IMR-90 (cell line): ENCODE data around the gene SCYGR1. TPM values are rescaled to one million over a fixed set of nuclear protein-coding genes. Genes with fewer than 3 reads are reported as not detected.

Experiments
- ATAC-seq: fragments of 200-7000 bp; cut with Tn5 transposase; 2 replicates; pipeline ENCODE4 v1.9.1; 2020; ENCODE audit warnings: low read depth, mild to moderate bottlenecking, moderate library complexity
- BruUV-seq: library from RNA; stranded (reverse); fragments of 400-500 nt; replicated peaks from 2 replicates; lab custom pipeline; 2021; lab: Mats Ljungman, UMichigan
- CTCF ChIA-PET: fragments of 300-600 bp; formaldehyde crosslinking; extraction: SDS; loops from one replicate; lab custom pipeline; 2021; ENCODE audit warnings: antibody characterized with exemption; lab: Yijun Ruan, JAX
- POLR2A ChIA-PET: fragments of 300-600 bp; sonication (Branson Sonifier 250); formaldehyde crosslinking; loops from one replicate; lab custom pipeline; 2022; ENCODE audit warnings: antibody characterized with exemption; ENCODE audit not compliant: unreplicated experiment; lab: Charles Lee
- DNase-seq: peaks from one replicate; pipeline ENCODE4 v3.0.0; 2013
- H2AFZ ChIP-seq: replicated peaks from 2 replicates; pipeline ENCODE3; 2013; ENCODE audit warnings: low read length, mild to moderate bottlenecking; ENCODE audit not compliant: poor library complexity
- H2AK5ac ChIP-seq: 2 replicates; pipeline ENCODE4 v1.6.1; 2013; ENCODE audit warnings: low read depth, low read length, inconsistent platforms
- H2AK9ac ChIP-seq: replicated peaks from 2 replicates; pipeline ENCODE3; 2013; ENCODE audit warnings: mild to moderate bottlenecking, low read depth, low read length, moderate library complexity; ENCODE audit not compliant: poor library complexity
- H2BK120ac ChIP-seq: 2 replicates; pipeline ENCODE4 v1.6.1; 2013; ENCODE audit warnings: low read depth, low read length, inconsistent platforms
- H2BK15ac ChIP-seq: 3 replicates; pipeline ENCODE4 v1.6.1; 2013; ENCODE audit warnings: low read depth, low read length, inconsistent platforms
- H2BK20ac ChIP-seq: 2 replicates; pipeline ENCODE4 v1.6.1; 2013; ENCODE audit warnings: low read depth, mild to moderate bottlenecking, inconsistent platforms, low read length, moderate library complexity
- H2BK5ac ChIP-seq: 2 replicates; pipeline ENCODE4 v1.6.1; 2013; ENCODE audit warnings: mild to moderate bottlenecking, low read depth, low read length, inconsistent platforms; ENCODE audit not compliant: poor library complexity, severe bottlenecking
- H3K14ac ChIP-seq: replicated peaks from 2 replicates; pipeline ENCODE4 v1.6.1; 2013; ENCODE audit warnings: low read depth, low read length, inconsistent platforms
- H3K18ac ChIP-seq: 2 replicates; pipeline ENCODE4 v1.6.1; 2013; ENCODE audit warnings: low read depth, low read length, control low read depth
- H3K23ac ChIP-seq: 2 replicates; pipeline ENCODE4 v1.6.1; 2013; ENCODE audit warnings: low read depth, low read length, inconsistent platforms
- H3K27ac ChIP-seq: 2 replicates; pipeline ENCODE4 v1.5.1; 2013; ENCODE audit warnings: mild to moderate bottlenecking, control low read depth, low read length; ENCODE audit not compliant: insufficient read depth
- H3K27me3 ChIP-seq: 2 replicates; pipeline ENCODE4 v1.6.1; 2013; ENCODE audit warnings: low read length; ENCODE audit not compliant: control insufficient read depth, insufficient read depth
- H3K36me3 ChIP-seq: 2 replicates; pipeline ENCODE4 v1.6.1; 2013; ENCODE audit warnings: low read length, mixed read lengths; ENCODE audit not compliant: control insufficient read depth, insufficient read depth
- H3K4ac ChIP-seq: 2 replicates; pipeline ENCODE4 v1.6.1; 2013; ENCODE audit warnings: low read depth, low read length, inconsistent platforms
- H3K4me1 ChIP-seq: 2 replicates; pipeline ENCODE4 v1.6.1; 2013; ENCODE audit warnings: low read length, mixed read lengths; ENCODE audit not compliant: control insufficient read depth, insufficient read depth
- H3K4me2 ChIP-seq: 2 replicates; pipeline ENCODE4 v1.6.1; 2013; ENCODE audit warnings: low read depth, mild to moderate bottlenecking, control low read depth, low read length, moderate library complexity
- H3K4me3 ChIP-seq: 2 replicates; pipeline ENCODE4 v1.5.1; 2013; ENCODE audit warnings: low read depth, mild to moderate bottlenecking, control low read depth, low read length, moderate library complexity; ENCODE audit not compliant: insufficient read depth
- H3K56ac ChIP-seq: 2 replicates; pipeline ENCODE4 v1.6.1; 2013; ENCODE audit warnings: low read length, inconsistent platforms; ENCODE audit not compliant: insufficient read depth; ENCODE audit errors: extremely low read depth
- H3K79me1 ChIP-seq, 2 experiments: 2 replicates each; pipeline ENCODE4 v1.6.1; 2013; ENCODE audit warnings: low read length in 2 of 2, inconsistent platforms in 1 of 2, low read depth in 1 of 2
- H3K9ac ChIP-seq: 2 replicates; pipeline ENCODE4 v1.6.1; 2013; ENCODE audit warnings: low read depth, low read length, control low read depth
- H3K9me1 ChIP-seq: 2 replicates; pipeline ENCODE4 v1.6.1; 2013; ENCODE audit warnings: low read length, inconsistent platforms; ENCODE audit not compliant: insufficient read depth
- H3K9me3 ChIP-seq: 2 replicates; pipeline ENCODE4 v1.6.1; 2013; ENCODE audit warnings: low read length; ENCODE audit not compliant: control insufficient read depth, insufficient read depth
- H4K20me1 ChIP-seq: 2 replicates; pipeline ENCODE4 v1.6.1; 2013; ENCODE audit warnings: low read length, inconsistent platforms; ENCODE audit not compliant: insufficient read depth
- H4K5ac ChIP-seq: 2 replicates; pipeline ENCODE4 v1.6.1; 2013; ENCODE audit warnings: mild to moderate bottlenecking, low read depth, low read length, control low read depth
- H4K8ac ChIP-seq, 2 experiments: 2 replicates each; pipeline ENCODE4 v1.6.1; 2013; ENCODE audit warnings: low read depth in 2 of 2, low read length in 2 of 2, control low read depth in 1 of 2, inconsistent platforms in 1 of 2
- H4K91ac ChIP-seq: 2 replicates; pipeline ENCODE4 v1.6.1; 2013; ENCODE audit warnings: low read depth, low read length, inconsistent platforms; ENCODE audit not compliant: insufficient read depth
- BHLHE40 ChIP-seq: fragments of 150-350 bp; IDR thresholded peaks from 2 replicates; pipeline ENCODE4 v1.6.1; 2016; ENCODE audit warnings: mild to moderate bottlenecking, low read depth, low read length
- CEBPB ChIP-seq: IDR thresholded peaks from 2 replicates; pipeline ENCODE4 v1.6.1; 2012; ENCODE audit warnings: low read depth, low read length, improper control_type of control experiment
- CHD1 ChIP-seq: IDR thresholded peaks from 2 replicates; pipeline ENCODE4 v1.6.1; 2012; ENCODE audit warnings: low read depth, low read length, improper control_type of control experiment
- FOS ChIP-seq: fragments of 150-350 bp; IDR thresholded peaks from 2 replicates; pipeline ENCODE4 v1.6.1; 2016; ENCODE audit warnings: low read depth, low read length
- MAFK ChIP-seq: IDR thresholded peaks from 2 replicates; pipeline ENCODE4 v1.6.1; 2012; ENCODE audit warnings: low read depth, low read length, improper control_type of control experiment
- MAZ ChIP-seq: IDR thresholded peaks from 2 replicates; pipeline ENCODE4 v1.6.1; 2012; ENCODE audit warnings: low read depth, mild to moderate bottlenecking, low read length, improper control_type of control experiment, moderate library complexity, borderline replicate concordance
- MXI1 ChIP-seq: IDR thresholded peaks from 2 replicates; pipeline ENCODE4 v1.6.1; 2012; ENCODE audit warnings: low read depth, mild to moderate bottlenecking, low read length, moderate library complexity, borderline replicate concordance
- NFE2L2 ChIP-seq: fragments of 150-350 bp; IDR thresholded peaks from 2 replicates; pipeline ENCODE4 v1.6.1; 2016; ENCODE audit warnings: low read depth, mild to moderate bottlenecking, low read length
- RAD21 ChIP-seq: IDR thresholded peaks from 2 replicates; pipeline ENCODE4 v1.6.1; 2012; ENCODE audit warnings: low read length, improper control_type of control experiment
- RCOR1 ChIP-seq: IDR thresholded peaks from 2 replicates; pipeline ENCODE4 v1.6.1; 2012; ENCODE audit warnings: mild to moderate bottlenecking, low read length, improper control_type of control experiment; ENCODE audit not compliant: insufficient replicate concordance
- RFX5 ChIP-seq: IDR thresholded peaks from 2 replicates; pipeline ENCODE4 v1.8.0; 2012; ENCODE audit warnings: low read depth, mild to moderate bottlenecking, low read length, moderate library complexity
- SMC3 ChIP-seq: fragments of 150-350 bp; IDR thresholded peaks from 2 replicates; pipeline ENCODE4 v1.6.1; 2016; ENCODE audit warnings: low read depth, mild to moderate bottlenecking, antibody characterized with exemption, low read length, moderate library complexity
- WGBS, 2 experiments: methylation state at CpG; one replicate each; pipeline versions ENCODE4 v1.1.5 to v1.1.7; 2013; ENCODE audit warnings: missing lambda C conversion rate in 2 of 2; ENCODE audit not compliant: insufficient read length in 1 of 2; ENCODE audit errors: extremely low coverage in 2 of 2; 5-methylcytosine and 5-hydroxymethylcytosine counted together
- dilution Hi-C: fragments of 300-500 bp; cut with HindIII; formaldehyde crosslinking; loops from one replicate; pipeline ENCODE4 v1.14.3; 2018; ENCODE audit warnings: low sequenced_read_pairs; ENCODE audit not compliant: unreplicated experiment
- in situ Hi-C: fragments of 300-500 bp; cut with MboI; formaldehyde crosslinking; loops from 3 replicates; pipeline ENCODE4 v1.14.3; 2019; ENCODE audit warnings: low sequenced_read_pairs, inconsistent platforms, mixed read lengths
- intact Hi-C: fragments of 100-400 bp; cut with micrococcal nuclease; formaldehyde crosslinking; loops from 2 replicates; pipeline ENCODE4 v1.10.0; 2022
- polyA plus RNA-seq, 3 experiments: library from polyadenylated mRNA; depleted of rRNA; stranded (reverse); fragments of >200 nt; gene quantifications; 2 replicates each; pipeline ENCODE4 v1.2.3, GENCODE V29; 2012; ENCODE audit warnings: low replicate concordance in 1 of 3
- total RNA-seq: library from RNA; depleted of rRNA; stranded (reverse); fragments of >200 nt; gene quantifications from 2 replicates; pipeline ENCODE4 v1.2.3, GENCODE V29; 2012
- TF ChIP-seq, protein P1 (sequence below): fragments of 150-350 bp; IDR thresholded peaks from 2 replicates; pipeline ENCODE4 v1.6.1; 2017; ENCODE audit warnings: mild to moderate bottlenecking, antibody characterized with exemption, low read length, low read depth
- TF ChIP-seq, protein P2 (sequence below): fragments of 150-350 bp; IDR thresholded peaks from 2 replicates; pipeline ENCODE4 v1.6.1; 2016; ENCODE audit warnings: low read depth, mild to moderate bottlenecking, low read length, moderate library complexity, borderline replicate concordance
- TF ChIP-seq, protein P3 (sequence below): conservative IDR thresholded peaks from 2 replicates; pipeline ENCODE4 v1.5.1; 2012; ENCODE audit warnings: mild to moderate bottlenecking, low read depth, low read length, improper control_type of control experiment

The SCYGR1 gene
- total and polyA plus RNA-seq, 2 of the 4 experiments (the other 2 are of a cell fraction) = not detected

DNA sequence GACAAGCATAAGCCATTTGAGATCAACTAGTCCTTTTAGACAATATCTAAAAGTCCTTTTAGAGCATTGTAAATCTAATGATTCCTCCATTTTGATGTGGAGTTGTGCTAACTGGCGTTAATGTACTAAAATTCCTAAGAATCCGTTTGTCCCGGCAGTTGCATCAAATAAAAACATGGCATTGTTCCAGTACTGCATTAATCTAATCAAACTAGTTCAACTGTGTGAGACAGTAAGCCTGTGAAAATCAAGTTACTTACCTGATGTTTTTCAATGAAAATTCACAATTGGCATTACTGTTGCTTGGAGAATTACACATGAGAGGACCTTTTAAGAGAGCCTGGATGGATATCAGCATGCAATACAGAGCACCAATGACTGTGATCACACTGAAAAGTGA, 21.9 kb downstream of the SCYGR1 start:
- Histone ChIP-seq H3K4me2 (no peak overlapping the region), H4K5ac (peak overlapping the region; percentile 30; the same call in 1 of the 2 replicates), H2BK5ac (peak overlapping the region; percentile 68), H3K36me3 (peaks cover under 1% of the 10 kb centered on the region), H3K27ac (peak overlapping the region; percentile 39; the same call in 1 of the 2 replicates), H3K9me1 (peaks cover 8% of the 10 kb centered on the region), H3K4me3 (no peak overlapping the region), H3K18ac (peak overlapping the region; percentile 92), H3K4me1 (peaks cover 12% of the 10 kb centered on the region), H2AK9ac (no peak overlapping the region), H3K9me3 (no peaks in the 10 kb centered on the region), H3K9ac (no peak overlapping the region), H3K23ac (no peak overlapping the region), H3K27me3 (no peaks in the 10 kb centered on the region), H4K91ac (peak overlapping the region; percentile 36; the same call in 1 of the 2 replicates), H2BK15ac (0 out of 3 replicates have a peak overlapping the region, but pooled peaks have one; percentile 15), H2AFZ (no peak overlapping the region), H2BK20ac (peak overlapping the region; percentile 57; the same call in 1 of the 2 replicates), H4K20me1 (no peaks in the 10 kb centered on the region), H3K79me1 (no peaks in the 10 kb centered on the region), H2BK120ac (peak overlapping the region; percentile 35; the same call in 1 of the 2 replicates), H4K8ac (peak overlapping the region in 1 of 2 experiments; percentile 72; a peak in 1 of 4 replicates), H3K14ac (no peak overlapping the region), H2AK5ac (no peak overlapping the region), H3K4ac (peak overlapping the region; percentile 10; the same call in 1 of the 2 replicates), H3K56ac (no peak overlapping the region)
- DNase-seq (peak; percentile 28), ATAC-seq (no peak)
- no peak for TF ChIP-seq MAZ
- no peak for TF ChIP-seq MAFK
- no peak for TF ChIP-seq NFE2L2
- TF ChIP-seq, protein P1, sequence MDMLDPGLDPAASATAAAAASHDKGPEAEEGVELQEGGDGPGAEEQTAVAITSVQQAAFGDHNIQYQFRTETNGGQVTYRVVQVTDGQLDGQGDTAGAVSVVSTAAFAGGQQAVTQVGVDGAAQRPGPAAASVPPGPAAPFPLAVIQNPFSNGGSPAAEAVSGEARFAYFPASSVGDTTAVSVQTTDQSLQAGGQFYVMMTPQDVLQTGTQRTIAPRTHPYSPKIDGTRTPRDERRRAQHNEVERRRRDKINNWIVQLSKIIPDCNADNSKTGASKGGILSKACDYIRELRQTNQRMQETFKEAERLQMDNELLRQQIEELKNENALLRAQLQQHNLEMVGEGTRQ = no peak
- TF ChIP-seq, protein P2, sequence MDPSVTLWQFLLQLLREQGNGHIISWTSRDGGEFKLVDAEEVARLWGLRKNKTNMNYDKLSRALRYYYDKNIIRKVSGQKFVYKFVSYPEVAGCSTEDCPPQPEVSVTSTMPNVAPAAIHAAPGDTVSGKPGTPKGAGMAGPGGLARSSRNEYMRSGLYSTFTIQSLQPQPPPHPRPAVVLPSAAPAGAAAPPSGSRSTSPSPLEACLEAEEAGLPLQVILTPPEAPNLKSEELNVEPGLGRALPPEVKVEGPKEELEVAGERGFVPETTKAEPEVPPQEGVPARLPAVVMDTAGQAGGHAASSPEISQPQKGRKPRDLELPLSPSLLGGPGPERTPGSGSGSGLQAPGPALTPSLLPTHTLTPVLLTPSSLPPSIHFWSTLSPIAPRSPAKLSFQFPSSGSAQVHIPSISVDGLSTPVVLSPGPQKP = no peak
- no peak for TF ChIP-seq RCOR1
- TF ChIP-seq BHLHE40 = no peak
- TF ChIP-seq FOS = no peak
- TF ChIP-seq CHD1 = no peak
- no peak for TF ChIP-seq CEBPB
- TF ChIP-seq RFX5 = no peak
- TF ChIP-seq, protein P3, sequence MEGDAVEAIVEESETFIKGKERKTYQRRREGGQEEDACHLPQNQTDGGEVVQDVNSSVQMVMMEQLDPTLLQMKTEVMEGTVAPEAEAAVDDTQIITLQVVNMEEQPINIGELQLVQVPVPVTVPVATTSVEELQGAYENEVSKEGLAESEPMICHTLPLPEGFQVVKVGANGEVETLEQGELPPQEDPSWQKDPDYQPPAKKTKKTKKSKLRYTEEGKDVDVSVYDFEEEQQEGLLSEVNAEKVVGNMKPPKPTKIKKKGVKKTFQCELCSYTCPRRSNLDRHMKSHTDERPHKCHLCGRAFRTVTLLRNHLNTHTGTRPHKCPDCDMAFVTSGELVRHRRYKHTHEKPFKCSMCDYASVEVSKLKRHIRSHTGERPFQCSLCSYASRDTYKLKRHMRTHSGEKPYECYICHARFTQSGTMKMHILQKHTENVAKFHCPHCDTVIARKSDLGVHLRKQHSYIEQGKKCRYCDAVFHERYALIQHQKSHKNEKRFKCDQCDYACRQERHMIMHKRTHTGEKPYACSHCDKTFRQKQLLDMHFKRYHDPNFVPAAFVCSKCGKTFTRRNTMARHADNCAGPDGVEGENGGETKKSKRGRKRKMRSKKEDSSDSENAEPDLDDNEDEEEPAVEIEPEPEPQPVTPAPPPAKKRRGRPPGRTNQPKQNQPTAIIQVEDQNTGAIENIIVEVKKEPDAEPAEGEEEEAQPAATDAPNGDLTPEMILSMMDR = no peak
- TF ChIP-seq RAD21 = no peak
- no peak for TF ChIP-seq MXI1
- TF ChIP-seq SMC3 = no peak
- WGBS, 2 experiments = no CpG with 5 or more reads among the region's 3 CpGs
- dilution Hi-C loops = no loop called here
- intact Hi-C loops = no loop called here
- no TSS peak for BruUV-seq
- CTCF ChIA-PET = no interaction called here
- POLR2A ChIA-PET = no interaction called here
- in situ Hi-C loops = no loop called here
